NOMO-1 treated with DMSO at 0.1 percent for 48 hours (cell line): ENCODE data around the gene FXYD5.
"Not testable (repeated sequence)": the region's sequence is repeated elsewhere in the genome, so short reads cannot be mapped to it uniquely, and the experiment has no call there.

ENCODE experiments used
- DNase-seq: peaks from one replicate; lab custom pipeline; 2025; ENCODE audit not compliant: unreplicated experiment; lab: John Stamatoyannopoulos, UW

FXYD5 gene

DNA sequence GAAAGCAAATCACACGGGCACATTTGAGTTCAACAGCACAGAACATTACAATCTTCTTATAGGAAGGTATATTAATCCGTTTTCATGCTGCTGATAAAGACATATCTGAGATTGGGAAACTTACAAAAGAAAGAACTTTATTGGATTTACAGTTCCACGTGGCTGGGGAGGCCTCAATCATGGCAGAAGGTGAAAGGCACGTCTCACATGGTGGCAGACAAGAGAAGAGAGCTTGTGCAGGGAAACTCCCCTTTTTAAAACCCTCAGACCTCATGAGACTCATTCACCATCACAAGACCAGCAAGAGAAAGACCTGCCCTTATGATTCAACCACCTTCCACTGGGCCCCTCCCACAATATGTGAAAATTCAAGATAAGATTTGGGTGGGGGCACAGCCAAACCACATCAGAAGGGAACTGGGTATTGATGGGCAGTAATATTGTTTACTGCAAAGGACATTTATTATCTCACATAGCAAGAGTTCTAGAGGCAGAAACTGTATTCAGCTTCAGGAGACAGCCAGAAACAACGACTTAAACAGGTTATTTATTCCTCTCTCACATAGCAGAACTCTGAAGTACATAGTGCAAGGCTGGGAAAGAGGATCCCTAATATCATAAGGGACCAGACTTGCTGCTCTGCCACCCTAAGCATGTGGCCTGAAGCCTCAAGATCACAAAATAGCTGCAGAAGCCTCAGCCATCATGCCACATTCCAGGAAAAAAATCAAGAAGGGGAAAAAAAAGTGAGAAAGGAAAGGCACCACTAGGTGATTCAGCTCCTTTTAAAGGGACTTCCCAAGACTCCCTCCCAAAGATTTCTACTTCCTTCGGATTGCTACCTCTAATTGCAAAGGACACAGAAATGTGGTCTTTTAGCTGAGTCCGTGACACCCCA lies 23.1 kb downstream of the FXYD5 start:
- DNase-seq: no peak

DNA sequence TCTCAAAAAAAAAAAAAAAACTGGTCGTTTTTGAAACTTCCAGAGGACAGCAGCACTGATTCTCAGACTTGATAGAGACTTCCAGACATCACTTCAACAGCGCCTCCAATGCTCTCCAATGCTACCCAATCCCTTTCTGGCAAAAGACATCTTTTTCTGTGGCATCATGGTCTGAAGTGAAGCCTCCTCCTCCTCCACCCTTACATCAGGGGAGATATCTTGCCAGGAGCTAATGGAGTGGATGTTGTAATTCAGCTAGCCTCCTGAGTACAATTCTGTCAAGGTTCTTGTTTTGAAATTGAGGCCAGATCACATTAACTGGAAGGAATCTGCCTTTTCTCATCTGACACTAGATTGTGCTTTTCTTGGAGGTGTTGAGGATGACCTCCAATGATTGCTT lies 24.2 kb downstream of the FXYD5 start:
- no peak for DNase-seq

DNA sequence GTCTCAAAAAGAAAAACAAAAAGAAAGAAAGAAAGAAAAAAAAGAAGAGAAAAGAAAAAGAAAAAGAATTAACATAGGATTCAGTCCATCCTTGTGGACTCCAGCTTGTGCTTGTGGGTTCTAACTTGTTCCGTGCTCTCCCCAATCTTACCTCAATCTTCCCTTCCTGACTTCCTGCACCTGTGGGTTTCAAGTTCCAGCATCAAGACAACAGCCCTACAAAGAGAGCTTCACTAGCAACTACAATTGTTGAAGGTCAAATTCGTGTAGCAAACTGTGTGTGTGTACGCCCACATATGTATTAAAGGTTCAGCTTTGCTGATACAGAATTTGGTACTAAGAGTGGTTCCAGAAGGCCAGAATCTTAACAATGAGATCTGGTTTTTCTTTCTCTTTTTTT lies 25.3 kb downstream of the FXYD5 start:
- no peak for DNase-seq

DNA sequence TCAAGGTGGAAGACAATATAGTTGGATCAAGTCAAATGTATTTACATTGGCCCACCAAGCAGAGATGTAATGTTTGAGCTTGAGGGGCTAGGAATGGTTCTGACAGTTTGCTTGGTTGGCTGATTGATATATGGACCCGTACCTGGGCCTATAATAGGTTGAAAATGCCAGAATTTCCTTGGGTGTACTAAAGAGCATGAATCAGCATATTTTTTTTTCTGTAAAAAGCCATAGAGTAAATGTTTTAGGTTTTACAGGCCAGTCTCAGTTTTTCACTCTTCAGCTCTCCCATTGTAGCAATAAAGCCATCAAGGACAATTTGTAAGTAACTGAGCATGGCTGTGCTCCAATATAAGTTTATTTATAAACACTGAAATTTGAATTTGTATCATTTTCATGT lies 26.9 kb downstream of the FXYD5 start:
- no peak for DNase-seq

DNA sequence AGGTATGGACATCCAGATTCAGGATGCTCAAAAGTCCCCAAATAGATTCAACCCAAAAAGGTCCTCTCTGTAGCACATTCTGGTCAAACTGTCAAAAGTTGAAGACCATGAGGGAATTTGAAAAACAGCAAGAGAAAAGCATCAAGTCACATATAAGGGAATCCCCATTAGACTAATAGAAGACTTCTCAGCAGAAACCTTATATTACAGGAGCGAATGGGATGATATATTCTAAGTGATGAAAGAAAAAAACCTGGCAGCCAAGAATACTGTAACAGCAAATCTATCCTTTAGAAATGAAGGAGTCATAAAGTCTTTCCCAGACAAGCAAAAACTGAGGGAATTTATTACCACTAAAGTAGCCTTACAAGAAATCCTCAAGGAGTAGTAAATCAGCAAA lies 29.7 kb downstream of the FXYD5 start:
- no peak for DNase-seq

DNA sequence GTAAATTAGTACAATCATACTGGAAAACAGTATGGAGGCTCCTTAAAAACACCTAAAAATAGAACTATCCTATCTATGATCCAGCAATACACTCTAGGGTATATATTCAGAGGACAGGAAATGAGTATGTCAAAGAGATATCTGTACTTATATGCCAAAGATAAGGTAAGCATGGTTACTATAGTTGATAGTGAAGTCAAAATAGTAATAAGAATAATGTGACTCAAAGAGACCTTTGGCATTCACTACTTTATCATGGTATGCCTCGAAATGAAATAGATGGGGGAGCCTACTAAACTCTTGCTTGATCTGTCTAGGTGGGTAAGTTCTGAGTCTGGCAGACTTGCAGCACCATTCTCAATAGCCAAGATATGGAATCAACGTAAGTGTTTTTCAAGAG lies 30.3 kb downstream of the FXYD5 start:
- DNase-seq: no peak

DNA sequence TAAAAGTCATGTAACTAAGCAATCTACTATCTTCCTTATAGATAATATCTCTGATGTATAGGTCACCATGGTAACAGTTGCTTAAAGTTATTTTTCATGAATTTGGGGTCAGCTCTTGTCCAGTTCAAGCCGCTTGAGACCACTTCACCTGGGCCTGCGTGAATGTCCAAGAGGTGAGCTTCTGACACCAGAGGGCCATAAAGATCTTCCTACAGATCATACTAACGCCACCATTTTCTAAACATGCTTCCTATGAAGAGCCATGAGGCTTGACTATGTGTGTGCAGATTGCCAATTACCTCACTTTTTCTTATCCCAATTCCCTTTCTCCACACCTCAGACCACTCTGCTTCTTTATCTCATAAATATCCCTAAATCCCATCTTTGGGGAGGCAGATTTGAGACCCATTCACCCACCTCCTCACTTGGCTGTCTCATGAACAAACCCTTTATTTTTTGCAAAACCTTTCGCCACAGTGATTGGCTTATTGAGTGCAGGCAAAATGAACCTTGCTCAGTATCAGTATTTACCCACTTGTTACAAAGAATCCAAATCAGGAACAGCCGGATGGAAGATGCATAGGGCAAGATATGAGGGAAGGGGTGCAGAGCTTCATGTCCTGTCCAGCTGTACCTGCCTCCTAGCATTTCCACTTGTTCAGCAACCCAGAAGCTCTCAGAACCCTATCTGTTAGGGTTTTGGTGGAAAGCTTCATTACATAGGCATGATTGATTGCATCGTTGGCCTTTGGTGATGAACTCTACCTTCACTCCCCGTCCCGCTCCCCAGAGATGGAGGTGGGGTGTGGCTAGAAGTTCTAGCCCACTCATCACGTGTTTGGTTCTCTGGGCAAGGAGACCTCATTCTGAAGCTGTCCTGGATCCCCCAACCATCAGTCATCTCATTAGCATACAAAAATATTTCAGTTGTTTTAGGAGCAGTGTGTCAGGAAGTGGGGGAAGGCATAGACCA lies 39.8 kb downstream of the FXYD5 start:
- no peak for DNase-seq

DNA sequence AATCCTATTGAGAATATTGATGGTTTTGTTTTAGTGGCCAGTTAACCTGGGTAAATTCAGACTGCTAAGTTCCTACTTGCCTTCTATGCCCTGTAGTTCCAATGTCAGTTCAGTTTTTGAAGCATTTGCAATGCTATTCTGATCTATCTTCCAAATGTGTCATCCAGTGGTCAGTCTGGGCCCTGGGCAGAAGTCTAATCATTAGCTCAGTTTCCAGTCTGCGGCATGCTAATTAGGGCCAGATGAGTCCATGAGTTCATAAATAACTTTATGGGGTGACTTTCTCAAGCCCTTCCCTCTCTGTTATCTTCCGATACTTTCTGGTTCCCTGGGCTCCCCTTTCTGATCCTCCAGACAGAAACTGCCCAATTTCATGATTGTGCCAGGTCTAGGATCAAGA lies 41.3 kb downstream of the FXYD5 start:
- DNase-seq: no peak

DNA sequence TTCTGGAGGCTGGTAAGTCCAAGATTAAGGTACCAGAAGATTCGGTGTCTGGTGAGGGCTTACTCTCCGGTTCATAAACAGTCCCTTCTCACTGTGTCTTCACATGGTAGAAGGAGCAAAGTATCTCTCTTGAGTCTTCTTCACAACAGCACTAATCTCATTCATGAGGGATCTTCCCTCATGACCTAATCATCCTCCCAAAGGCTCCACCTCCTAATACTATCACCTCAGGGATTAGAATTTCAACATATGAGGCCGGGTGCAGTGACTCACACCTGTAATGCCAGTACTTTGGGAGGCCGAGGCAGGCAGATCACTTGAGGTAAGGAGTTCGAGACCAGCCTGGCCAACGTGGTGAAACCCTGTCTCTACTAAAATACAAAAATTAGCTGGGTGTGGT lies 42.3 kb downstream of the FXYD5 start:
- not testable (repeated sequence) for DNase-seq

DNA sequence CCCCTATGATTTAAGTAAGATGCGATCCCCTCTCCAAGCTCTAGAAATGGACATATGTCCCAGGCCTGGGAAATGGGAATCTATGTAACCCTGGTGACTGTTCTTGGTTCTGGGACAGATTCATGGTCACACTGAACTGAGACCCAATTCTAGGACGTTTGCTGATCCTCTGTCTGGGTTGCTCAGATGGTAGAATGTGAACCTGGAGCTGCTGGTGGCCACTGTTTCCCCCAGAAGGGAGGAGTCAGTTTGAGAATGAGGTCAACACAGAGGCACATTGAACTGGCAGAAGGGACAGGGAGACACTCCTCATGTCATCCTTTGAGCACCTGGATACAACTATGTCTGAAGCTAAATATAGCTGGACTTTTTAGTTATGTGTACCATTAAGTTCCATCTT lies 44.9 kb downstream of the FXYD5 start:
- DNase-seq: no peak

DNA sequence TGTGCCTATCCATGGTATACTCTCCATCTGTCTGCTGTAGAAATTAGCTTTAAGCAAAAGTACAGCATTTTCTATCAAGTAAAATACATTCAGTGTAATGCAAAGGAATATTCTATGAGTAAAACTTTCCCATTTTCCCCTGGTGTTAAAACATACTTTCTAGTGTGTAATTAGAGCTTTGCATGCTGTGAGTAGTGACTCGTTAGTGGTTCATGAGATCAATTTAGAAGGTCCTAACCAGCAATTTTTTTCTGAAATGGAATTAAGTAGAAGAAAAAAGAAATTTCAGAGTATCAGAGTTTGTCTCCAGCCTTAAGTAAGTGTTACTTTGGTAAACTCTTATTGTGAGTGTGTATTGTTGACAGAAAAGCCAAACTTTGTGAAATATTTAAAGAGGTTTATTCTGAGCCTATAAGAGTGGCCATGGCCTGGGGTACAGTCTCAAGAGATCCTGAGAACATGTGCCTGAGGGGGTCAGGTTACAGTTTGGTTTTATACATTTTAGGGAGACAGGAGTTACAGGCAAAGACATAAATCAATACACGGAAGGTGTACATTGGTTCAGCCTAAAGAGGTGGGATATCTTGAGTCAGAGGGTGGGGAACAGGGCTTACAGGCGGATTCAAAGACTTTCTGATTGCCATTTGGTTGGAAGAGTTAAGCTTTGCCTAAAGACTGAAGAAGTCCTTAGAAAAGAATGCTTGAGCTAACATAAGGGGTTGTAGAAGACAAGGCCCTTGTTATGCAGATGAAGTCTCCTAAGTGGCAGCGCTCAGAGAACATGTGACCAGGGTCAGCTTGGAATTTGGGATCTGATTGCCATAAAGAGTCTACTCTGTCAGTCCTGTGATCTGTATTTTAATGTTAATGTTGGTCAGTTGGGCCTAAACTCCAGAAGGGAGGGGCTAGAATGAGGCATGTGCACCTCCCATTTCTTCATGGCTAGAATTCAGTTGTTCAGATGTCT lies 48.5 kb downstream of the FXYD5 start:
- DNase-seq: no peak

DNA sequence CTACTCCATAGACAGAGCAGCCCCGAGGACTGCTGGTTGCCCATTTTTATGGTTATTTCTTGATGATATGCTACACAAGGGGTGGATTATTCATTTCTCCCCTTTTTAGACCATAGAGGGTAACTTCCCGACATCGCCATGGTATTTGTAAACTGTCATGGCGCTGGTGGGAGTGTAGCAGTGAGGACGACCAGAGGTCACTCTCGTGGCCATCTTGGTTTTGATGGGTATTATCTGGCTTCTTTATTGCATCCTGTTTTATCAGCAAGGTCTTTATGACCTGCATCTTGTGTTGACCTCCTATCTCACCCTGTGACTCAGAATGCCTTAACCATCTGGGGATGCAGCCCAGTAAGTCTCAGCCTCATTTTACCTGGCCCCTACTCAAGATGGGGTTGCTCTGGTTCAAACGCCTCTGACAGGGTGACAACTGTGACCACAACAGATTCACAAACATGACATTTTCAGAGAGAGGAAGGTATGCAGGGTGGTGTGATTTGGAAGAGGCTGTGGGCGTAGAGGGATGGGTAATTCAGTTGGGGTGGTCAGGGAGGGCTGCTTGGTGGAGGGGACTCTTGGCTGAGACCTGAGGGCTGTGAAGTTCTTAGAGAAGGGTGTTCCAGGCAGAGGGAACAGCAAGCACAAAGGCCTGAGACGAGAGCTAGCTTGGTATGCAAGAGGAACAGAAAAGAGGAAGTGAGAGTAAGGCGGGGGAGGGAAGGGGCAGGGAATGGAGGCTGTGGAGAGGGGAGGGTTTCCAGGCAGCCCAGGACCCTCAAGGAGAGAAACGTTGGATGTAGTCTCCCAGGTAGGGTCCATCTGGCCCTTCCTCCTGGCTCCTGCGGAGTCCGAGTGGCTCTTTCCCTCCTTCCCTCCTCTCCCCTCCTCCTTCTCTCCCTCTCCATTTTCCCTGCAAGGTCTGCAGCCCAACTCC lies 50.5 kb downstream of the FXYD5 start:
- peak; percentile 84 for DNase-seq

DNA sequence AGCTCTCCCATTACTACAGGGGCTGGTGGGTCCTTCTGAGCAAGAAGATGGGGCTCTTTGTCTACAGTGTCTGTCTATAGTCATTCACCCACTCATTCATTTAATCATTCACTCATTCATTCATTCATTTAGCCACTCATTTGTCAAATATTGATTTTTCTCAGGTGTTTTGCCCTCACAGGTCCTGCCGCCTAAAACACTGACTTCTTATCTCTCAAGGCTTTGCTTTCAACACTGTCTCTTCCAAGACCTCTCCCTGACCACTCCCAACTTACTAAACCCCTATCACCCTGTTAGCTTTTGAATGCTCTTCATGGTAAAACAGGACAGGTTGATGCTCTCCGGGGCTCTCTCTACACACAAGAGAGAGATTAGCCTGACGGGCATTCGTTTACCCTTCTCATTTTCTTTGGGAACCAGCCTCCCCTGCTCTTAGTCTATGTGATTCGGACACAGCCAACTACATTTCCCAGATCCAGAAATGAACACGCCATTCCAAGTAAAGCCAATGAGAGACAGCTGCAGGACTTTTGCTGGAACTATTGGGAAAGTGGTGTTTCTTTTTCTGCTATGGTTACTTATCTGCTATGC lies 51.3 kb downstream of the FXYD5 start:
- no peak for DNase-seq

DNA sequence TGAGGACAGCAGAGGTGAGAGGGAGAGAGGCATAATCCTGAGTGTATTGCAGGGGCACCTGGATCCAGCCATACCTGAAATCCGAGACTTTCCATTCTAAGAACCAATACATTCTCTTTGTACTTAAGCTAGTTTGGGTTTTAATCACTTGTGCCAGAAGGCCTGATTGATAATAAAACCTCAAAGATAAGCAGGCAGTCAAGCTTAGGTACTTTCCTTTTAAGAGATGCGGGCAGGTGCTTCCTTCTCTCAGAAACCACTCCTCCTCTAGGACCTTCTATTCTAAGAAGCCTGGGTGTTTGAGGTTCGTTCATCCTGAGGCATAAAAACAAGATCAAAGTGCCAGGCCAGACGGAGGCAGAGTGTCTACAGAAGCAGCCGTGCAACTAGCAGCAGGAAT lies 51.8 kb downstream of the FXYD5 start:
- DNase-seq: no peak

DNA sequence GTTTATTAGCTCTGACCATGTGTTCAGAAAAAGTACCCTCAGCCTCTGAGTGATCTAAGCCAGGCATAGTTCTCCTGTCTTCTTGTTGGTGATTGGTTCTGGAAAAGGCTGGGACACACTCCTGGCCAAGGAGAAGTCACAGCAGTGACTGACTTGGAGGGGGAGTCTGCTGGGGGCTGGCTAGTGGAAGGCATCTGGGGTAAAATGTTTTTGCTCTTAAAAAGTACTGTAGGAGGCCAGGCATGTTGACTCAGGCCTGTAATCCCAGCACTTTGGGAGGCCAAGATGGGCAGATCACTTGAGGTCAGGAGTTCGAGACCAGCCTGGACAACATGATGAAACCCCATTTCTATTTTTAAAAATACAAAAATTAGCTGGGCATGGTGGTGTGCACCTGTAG lies 52.3 kb downstream of the FXYD5 start:
- no peak for DNase-seq

DNA sequence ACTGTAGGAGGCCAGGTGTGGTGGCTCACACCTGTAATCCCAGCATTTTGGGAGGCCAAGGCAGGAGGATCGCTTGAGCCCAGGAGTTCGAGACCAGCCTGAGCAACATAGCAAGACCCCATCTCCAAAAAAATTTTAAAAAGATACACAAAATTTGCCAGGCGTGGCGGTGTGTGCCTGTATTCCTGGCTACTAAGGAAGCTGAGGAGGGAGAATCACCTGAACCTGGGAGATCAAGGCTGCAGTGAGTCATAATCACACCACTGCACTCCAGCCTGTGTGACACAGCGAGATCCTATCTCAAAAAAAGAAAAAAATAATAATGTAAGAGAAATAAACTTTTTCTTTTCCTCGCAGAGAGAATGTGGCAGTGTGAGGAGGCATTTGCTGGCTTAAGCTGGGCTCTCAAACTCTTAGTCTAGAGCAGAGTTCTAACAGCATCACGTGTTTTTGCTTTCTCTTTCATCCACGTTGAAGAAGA lies 52.9 kb downstream of the FXYD5 start:
- no peak for DNase-seq

DNA sequence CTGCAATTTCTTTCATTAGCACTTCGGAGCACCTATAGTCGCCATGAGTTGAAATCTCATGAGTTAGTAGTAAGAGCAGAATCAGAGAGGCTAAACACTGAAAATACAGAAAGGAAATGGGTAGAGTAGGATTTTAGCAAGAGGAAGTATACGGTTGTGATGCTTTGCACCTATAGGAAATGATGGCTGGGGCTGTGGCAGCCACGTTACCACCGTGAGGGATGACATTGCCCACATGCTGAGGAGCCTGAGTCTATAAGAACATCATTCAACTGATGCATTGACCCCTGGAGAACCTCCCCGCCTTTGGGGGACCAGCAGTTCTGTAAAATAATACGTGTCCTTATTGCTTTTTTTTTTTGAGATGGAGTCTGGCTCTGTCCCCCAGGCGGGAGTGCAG lies 53.6 kb downstream of the FXYD5 start:
- no peak for DNase-seq

DNA sequence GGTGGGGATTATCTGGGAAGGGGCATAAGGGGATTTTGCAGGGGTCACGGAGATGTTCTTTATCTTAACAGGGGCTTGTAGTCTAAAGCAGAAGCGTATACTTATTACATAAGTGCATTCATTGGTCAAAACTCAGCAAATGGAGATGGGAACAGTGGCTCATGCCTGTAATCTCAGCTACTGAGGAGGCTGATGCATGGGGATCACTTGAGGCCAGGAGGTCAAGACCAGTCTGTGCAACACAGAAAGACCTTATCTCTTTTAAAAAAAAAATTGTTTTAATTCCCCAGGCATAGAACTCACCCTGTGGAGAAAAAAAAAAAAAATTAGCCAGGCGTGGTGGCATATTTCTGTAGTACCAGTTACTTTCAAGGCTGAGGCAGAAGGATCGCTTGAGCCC lies 55.1 kb downstream of the FXYD5 start:
- DNase-seq: no peak

DNA sequence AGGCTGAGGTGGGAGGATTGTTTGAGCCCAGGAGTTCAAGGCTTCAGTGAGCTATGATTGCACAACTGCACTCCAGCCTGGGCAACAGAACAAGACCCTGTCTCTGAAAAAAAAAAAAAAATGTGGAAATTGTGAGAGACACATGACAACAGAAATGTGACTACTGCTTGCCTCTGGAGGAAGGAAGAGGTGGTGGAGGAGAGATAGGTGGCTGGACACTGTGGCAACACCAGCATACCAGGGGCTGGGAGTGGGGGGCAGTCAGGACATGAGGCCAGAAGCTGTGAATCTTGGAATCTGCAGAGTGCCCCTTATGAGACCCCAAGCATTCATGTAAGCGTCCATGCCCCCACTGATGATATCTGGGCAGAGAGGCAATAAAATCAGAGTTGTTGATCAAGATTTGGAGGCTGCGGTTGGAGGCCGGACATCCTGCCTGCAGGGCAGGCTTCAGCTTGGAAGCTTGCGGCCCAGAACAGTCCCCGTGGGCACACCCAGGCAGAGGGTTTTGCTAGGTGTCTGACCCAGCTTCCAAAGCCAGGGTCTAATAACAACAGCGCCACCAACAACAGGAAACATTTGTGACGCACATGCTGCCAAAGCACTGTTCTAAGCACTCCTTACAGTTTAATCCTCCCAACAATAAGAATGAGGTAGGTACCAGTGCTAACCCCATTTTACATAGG lies 57.2 kb downstream of the FXYD5 start:
- peak; percentile 34 for DNase-seq
